Activated T-cell treated with anti-CD3 and anti-CD28 coated beads for 48 hours (primary cell): ENCODE measurements around the gene TGFBR1.

Experiments used
- DNase-seq: peaks from one replicate; pipeline ENCODE4 v3.0.0-alpha.2; 2020; ENCODE audit warnings: low read depth

TGFBR1 gene

DNA sequence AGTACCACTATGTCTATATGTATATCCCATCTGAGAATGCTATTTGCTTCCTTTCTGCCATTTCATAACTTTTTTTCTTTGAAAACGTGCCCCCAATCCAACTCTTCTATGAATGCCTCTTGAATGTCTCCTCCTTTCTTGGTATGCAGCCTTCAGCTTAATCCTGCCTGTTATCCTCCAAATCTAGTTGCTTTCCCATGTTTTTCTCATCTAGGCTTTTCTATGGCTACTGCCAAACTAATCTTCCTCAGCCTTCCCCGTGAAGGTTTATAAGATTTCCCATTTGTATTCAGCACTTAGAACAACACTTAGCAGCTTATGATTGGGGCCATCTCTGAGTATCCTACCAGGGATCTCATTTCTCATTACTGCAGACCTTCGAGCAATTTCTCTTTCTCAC is 2.5 kb downstream of the TGFBR1 start:
- no peak for DNase-seq

DNA sequence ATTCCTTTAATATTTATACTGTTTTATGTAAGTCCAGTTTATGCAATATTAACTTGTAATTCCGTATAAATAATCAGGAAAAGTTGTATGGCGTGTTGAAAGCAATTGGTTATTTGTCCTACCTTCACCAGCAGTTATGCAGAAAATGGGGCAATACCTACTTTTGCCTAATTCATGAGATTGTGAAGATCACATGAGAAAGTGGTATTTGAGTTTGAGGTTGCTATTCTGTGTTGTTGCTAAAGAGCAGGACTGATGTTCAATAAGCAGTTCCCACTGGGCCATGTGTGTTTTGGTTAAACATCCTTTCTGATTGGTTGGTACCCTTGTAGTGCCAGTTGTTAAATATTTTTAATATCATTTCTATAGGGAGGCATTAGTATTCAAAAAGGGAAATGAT is 3.2 kb downstream of the TGFBR1 start:
- no peak for DNase-seq

GRCh38 chr9:99109522-99109921 is 4.6 kb downstream of the TGFBR1 start:
- DNase-seq, result no peak

DNA sequence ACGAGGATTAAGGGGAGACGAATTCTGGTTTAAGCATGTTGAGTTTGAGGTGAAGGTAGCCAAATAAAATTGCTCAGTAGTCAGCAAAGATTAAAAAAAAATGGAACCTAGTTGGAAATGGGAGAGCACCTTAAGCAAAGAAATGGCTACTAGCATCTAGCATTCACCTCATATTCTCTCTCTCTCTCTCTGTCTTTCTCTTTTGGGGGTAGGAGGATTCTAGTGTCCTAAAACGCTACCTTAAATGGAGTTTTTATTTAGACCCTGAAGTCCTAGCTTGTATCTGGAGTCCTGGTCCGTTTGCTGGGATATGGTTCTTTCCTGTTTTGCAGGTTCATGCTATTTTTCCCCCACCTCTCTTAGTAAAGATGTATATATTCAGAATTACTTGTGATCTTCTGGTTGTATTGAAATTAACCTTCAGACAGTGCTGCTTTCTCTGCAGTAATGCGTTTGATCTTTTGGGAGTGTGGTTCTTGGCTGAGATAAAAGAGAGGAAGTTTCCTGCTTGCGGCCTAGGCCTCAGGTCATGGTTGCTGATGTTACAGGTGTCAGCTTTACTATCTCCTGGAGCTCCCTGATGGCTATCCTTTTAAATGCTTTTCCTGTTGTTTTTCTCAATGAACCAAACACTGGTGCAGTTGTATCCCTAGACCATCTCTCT is 8.0 kb downstream of the TGFBR1 start:
- no peak for DNase-seq

DNA sequence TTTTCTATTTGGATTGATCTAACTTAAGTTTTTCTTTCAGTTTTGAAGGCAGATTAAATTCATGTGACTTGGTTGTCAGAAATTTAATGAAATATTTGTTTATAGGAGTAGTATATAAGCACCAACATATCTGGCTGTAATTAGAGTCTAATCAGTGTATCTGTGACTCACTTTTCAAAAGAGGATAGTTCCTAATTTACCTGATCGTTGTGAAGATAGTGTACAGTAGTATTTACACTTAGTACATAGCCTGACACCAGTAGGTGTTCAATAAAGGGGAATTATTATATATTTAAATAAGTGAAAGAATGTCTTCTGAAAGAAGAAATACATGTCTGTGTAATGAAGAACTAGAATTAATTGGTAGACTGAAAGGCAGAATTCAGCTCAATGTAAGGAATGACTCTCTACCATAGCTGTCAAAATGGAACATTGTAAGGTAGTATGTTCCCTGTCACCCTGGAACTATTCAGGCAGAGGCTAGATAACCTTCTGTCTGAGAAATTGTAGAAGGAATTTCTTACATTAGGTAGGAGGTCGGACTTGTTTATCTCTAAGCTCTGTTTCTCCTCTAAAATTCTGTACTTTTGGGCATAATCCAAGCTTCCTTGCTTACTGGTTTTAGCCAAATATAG is 8.6 kb downstream of the TGFBR1 start:
- DNase-seq, result no peak

DNA sequence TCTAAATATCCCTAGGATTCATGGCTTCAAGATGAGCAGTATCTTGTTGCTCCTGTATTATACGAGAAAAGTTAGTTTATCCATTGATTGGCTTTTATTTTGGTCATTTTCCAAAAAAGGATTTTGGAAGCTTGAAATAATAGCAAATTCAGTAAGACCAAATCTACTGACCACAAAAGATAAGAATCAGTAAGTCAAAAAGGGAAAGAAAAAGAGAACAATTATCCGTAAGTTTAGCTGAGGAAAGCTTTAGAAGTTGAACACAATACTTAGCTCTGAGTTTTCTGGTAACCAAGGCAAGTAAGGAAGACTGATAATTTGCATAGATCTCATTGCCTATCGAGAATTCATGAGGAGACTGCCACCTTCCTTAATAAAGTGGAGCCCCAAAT is 9.1 kb downstream of the TGFBR1 start:
- no peak for DNase-seq

DNA sequence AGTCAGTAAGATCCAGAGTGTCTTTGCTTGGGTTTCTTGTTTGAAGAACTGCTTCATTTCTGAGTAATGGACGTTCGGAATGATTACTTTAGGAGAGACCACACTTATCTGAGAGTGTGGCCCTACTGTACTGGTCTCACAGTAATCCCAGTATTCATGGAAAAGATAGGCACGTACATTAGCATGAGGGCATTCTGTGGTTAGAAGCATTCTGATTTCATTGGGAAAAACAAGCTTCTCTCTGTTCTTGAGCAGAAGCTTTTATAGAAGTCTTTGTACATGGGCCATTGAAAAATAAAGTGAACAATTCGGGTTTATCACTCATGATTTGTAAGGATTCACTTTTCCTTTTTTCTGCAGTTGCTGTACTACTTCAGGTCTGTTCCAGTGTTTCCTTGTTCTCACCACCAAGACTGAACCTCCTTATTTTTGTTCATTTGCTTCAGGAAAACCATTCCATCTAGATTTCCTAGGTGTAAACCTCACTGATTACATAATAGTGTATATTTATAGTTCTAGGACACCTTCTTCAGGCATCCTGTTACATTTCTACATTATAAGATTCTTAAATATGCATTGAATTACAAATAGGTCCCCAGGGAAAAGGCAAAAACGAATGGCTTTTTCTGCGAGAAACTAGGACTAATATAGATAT is 10.1 kb downstream of the TGFBR1 start:
- DNase-seq, result no peak

DNA sequence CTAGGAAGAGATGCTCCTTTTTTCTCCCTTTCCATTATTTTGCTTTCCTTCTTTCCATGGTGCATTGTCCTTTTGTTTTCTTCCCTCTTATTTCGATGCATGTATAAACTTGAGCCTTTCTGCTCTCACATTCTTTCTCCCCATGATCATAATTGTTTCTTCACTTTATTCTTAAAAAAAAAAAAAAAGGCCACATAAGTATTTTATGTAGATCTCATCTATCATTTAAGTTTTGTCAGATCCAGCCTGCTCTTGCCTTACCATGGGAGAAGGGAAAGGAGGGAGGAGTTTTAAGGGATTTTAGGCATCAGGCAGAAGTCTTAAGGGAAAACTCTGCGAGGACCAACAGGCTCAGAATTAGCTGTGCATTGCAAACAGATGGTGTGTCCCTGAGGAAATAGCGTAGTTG is 11.1 kb downstream of the TGFBR1 start:
- DNase-seq, result no peak

DNA sequence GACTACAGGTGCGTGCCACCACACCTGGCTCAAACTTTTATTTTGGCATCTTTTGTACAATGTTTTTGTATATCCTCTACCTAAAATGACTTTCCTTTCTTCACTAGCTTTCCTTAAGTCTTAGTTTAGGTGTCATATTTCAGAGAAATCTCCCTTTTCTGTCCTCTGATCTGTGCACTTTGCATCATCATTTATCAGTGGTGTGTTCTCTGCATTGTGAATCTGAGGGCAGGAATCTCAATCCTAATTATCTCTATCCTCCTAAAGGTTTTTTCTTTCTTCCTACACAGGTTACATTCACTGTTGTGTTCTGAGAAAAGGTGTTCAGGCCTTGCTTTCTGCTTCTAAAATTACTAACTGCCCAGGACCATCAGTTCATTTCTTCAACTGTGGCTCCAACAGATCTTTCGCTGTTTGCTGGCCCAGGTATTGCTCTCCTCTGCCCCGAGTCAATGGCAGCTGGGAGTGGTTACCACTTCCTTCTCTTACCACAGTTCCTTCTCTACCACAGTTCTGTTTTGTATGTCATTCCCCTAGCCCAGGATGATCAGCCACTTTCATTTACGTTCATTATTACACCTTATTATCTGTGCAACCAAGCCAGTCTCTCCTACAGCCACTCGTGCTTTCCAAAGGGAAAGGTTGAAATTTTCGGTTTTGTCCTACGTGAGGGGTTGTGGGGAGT is 14.0 kb downstream of the TGFBR1 start:
- DNase-seq, result peak; percentile 35

DNA sequence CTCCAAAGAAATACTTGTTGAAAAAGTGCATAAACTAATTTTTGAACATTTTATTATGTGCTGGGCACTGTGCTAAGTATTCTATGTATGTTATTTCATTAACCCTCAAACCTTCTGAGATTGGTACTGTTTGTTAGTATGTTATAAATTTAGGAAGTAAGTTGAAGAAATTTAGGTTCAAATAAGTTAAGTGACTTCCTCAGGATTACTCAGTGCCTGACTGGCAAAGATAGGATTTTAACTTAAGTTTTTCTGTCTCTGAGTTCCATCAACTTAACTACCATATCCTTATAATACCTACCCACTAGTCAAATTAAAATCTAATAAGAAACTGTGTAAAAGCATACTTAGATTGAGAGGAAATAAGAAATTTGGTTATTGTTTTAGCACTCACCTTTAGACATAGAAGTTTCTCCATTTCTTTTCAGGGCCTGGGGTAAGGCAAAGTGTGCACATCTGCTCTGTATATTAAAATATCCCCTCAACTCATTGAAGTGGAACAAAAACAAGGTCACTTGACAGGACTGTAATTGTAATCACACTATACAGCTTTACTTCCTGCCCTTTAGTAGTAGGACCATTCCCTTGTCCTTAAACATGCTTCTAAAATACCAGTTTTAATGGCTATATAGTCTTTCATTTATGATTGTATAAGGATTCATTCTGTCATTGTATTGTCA is 15.2 kb downstream of the TGFBR1 start:
- DNase-seq, result no peak

GRCh38 chr9:99121604-99122003 is 16.7 kb downstream of the TGFBR1 start:
- DNase-seq, result no peak

DNA sequence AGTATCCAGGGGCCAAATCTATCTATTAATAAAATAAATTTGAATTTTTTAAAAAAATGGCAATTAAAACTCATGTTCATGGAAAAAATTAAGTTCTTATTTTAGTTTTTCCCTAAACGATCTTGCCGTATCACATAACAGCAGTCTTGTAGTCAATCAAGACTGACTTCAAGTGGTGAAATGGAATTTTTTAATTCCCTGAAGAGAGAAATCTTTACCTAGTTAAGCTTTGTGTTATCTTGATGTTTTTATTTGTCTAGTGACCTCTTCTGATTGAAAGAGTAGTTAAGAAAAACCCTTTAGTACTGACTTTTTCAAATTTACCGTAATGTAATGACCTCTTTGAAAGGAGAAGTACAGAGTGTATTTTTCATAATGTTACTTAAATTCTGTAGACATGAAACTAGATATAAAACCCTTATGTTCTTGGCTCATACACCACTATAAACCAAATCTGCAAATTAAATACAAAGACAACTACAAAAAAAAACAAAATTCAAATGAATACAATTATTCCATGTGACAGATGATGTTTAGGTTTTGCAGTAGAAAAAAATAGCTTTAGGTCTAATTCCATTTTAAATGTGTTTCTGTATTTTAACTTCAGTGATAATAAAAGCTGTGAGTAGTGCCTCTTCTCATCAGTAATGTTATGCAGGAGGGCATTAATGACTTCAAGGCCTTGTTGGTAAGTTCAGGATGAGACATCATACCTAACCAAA is 19.8 kb downstream of the TGFBR1 start:
- no peak for DNase-seq

- no peak for DNase-seq
These were observed 20.5 kb downstream of the TGFBR1 start for GRCh38 chr9:99125446-99125845.

- no peak for DNase-seq
These were observed 21.4 kb downstream of the TGFBR1 start for GRCh38 chr9:99126312-99126711.

DNA sequence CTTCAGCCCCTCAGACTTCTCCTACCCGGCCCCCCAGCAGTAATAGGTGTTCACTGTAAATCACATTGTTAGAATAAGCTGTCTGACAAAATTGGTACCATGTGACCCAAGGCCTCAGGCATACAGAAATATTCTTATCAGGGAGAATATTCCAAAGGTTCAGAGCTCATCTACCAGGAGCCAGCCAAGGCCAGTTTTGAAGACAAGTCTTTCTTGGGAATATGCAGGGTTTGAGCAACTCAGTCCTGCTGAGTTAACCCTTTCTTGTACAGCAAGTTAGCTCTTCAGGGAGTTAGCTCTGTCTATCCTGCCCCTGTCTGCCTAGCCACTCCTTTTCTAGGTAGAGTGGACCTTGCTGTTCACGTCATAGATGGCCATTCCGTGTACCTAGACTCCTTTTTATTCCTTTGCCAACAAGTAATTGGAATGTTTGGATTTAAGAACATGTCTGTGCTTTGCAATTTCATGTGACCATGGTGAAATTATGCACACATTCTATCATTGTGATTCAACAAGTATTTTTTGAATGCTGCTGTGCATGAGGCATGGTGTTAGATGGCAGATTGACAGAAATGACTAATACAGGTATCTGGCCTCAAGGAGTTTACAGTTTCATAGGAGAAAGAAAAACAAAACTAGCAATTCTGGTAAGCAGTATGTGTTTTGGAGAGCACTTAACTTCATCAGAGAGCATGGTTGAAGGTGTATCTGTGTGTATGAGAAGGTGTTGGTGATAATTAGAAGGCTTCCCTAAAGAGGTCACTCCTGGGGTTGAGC is 22.6 kb downstream of the TGFBR1 start:
- no peak for DNase-seq

- DNase-seq, result no peak
These were observed 23.2 kb downstream of the TGFBR1 start for GRCh38 chr9:99128133-99128406.

- no peak for DNase-seq
These were observed 24.2 kb downstream of the TGFBR1 start for GRCh38 chr9:99129091-99129490.

- no peak for DNase-seq
These were observed 25.2 kb downstream of the TGFBR1 start for GRCh38 chr9:99130069-99130468.

GRCh38 chr9:99133145-99133544 is 28.2 kb downstream of the TGFBR1 start:
- DNase-seq, result no peak

DNA sequence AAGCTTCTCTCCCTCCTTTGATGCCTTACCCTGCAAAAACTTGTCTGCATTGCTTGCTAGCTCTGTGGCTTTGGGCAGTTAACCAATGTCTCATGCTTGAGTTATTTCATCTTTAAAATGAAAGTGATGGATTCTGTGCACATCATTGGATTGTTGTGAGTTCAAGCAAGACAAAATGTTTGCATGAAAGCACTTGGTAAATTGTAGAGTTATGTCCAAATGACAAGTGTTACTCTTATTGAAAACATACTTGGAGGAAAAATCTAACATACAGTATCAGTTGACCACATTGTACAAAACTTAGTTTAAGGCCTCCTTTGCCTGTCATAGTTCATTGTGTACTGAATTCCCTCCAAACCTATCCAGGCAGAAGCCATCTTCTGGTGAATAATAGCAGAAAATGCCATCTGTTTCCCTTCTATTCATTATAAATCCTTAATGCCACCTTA is 30.0 kb downstream of the TGFBR1 start:
- no peak for DNase-seq

DNA sequence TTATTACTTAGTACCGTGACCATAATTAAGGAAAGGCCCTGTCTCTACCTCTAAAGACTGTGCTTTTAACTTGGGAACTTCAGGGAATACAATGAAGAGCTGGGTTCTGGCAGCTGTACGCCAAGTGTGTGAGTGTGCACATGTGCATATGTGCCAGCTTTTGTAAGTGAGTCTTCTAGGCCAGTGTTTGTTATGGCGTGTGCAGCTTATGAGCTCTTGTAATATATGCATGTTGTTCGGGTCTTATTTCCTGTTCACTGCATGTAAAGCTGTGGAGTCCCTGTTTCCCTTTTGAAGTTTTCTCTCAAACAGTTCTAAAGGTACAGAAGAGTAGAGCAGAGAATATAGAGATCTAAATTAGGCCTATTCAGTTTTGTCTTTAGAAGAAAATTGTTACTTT is 30.5 kb downstream of the TGFBR1 start:
- no peak for DNase-seq
